ENCODE results near the gene CD99. TPM values are rescaled to one million over a fixed set of nuclear protein-coding genes. Genes with fewer than 3 reads are reported as not detected.

CD99 gene
- total RNA-seq (100 to 1,000 TPM; 141 to 294 (median 207) TPM), total RNA-seq (62.2 to 204 (median 94.7) reads per million in 29 experiments)
- total RNA-seq (2013): 223 TPM

DNA sequence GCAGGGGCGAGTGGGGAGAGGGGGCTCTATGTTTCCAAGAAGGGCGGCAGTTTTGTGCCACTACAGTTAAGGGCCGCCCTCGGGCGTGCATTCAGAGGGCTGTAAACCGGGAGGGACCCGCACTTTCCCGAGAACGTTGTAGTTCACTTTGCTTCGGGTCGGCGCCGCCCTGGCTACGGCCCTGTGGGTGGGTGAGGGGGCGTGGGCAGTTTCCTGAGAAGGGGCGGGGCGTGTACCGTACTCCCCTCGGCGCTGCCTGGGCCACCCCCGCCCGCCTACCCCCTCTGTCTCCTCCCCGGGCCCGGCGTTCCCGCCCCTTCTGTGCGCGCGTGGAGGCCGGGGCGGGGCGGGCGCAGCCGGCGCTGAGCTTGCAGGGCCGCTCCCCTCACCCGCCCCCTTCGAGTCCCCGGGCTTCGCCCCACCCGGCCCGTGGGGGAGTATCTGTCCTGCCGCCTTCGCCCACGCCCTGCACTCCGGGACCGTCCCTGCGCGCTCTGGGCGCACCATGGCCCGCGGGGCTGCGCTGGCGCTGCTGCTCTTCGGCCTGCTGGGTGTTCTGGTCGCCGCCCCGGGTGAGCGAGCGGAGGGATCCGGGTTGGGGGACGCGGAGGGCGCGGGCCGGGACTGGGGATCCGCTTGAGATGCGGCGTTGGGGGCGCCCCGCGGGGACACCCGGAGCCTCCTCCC is at the start of gene CD99:
TSS of gene CD99 (plus strand) at position 440 of the 687 bp plus-strand sequence. CDS start at position 506, 66 bp downstream.
- Histone ChIP-seq H3K27ac (ENCODE audit: low read length) (peak within 1 kb of the TSS; percentile 47), H3K27me3 (replicated peaks in 1 of 2; ENCODE audit: control insufficient read depth in 2 of 2, extremely low read depth in 1 of 2, insufficient read depth in 2 of 2, low read length in 1 of 2) (no peaks in the 10 kb centered on the region), H3K4me3 (ENCODE audit: control insufficient read depth in 1 of 2, extremely low read depth in 1 of 2, low read length in 1 of 2) (peak within 1 kb of the TSS; percentile 65 to 97), H3K9me3 (no peaks in the 10 kb centered on the region), H3K4me1 (ENCODE audit: control insufficient read depth in 1 of 2, extremely low read depth in 1 of 2, insufficient read depth in 2 of 2, low read length in 2 of 2) (peaks cover 10 to 47% of the 10 kb centered on the region in 2 experiments), H3K36me3 (ENCODE audit: control insufficient read depth in 2 of 2, extremely low read depth in 1 of 2, insufficient read depth in 1 of 2, low read length in 1 of 2) (no peaks in the 10 kb centered on the region)
- ChIA-PET POLR2A (no interaction called here), CTCF (no interaction called here)
- Mint-ChIP-seq H3K4me3 (peak within 1 kb of the TSS; percentile 94 to 100 (median 98)), H3K4me1 (peaks cover 39 to 42% (median 40%) of the 10 kb centered on the region in 3 donors), H3K27me3 (no peaks in the 10 kb centered on the region), H3K27ac (peak within 1 kb of the TSS; percentile 94 to 99), H3K9me3 (no peaks in the 10 kb centered on the region), H3K36me3 (peaks cover 6% of the 10 kb centered on the region)
- 0% methylated on average over 62 of the region's 73 CpGs for WGBS (ENCODE audit: insufficient coverage)
- DNase-seq (peak; percentile 73 to 93 (median 86)), ATAC-seq (replicated peaks in 1 of 4) (peak; percentile 92 to 94 (median 92))

- Histone ChIP-seq H3K27ac (ENCODE audit: low read length) (no peak overlapping the region), H3K4me3 (ENCODE audit: control insufficient read depth in 1 of 2, extremely low read depth in 1 of 2, low read length in 1 of 2) (no peak overlapping the region), H3K36me3 (ENCODE audit: control insufficient read depth in 2 of 2, extremely low read depth in 1 of 2, insufficient read depth in 1 of 2, low read length in 1 of 2) (peaks cover 0 to 1% of the 10 kb centered on the region in 2 donors), H3K9me3 (no peaks in the 10 kb centered on the region), H3K27me3 (replicated peaks in 1 of 2; ENCODE audit: control insufficient read depth in 2 of 2, extremely low read depth in 1 of 2, insufficient read depth in 2 of 2, low read length in 1 of 2) (no peaks in the 10 kb centered on the region), H3K4me1 (ENCODE audit: control insufficient read depth in 1 of 2, extremely low read depth in 1 of 2, insufficient read depth in 2 of 2, low read length in 2 of 2) (no peaks in the 10 kb centered on the region)
- Mint-ChIP-seq H3K27ac (no peak overlapping the region), H3K27me3 (no peaks in the 10 kb centered on the region), H3K4me3 (no peak overlapping the region), H3K4me1 (no peaks in the 10 kb centered on the region), H3K9me3 (no peaks in the 10 kb centered on the region), H3K36me3 (peaks cover 45% of the 10 kb centered on the region)
- ChIA-PET POLR2A (no interaction called here), CTCF (no interaction called here)
- WGBS (ENCODE audit: insufficient coverage): 92% methylated on average over 8 of the region's 8 CpGs
- ATAC-seq (replicated peaks in 1 of 4) (no peak), DNase-seq (no peak)
Observed at GRCh38 chrX:2642146-2642545, 48.9 kb upstream of the CD99 start.

DNA sequence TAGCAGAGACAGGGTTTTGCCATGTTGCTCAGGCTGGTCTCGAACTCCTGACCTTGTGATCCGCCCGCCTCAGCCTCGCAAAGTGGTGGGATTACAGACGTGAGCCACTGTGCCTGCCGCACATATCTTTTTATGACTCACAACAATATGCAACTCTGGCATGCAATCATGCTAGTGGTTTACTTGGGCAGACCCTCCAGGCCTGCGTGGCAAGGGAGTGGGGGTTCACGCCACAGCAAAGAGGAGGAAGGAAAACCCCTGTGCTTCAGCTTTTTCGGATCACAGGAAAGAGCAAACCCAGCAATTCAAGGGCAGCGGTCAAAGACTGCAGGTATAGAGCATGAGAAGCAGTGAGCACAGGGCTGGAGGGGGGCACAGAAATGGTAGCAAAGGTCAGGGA is 48.3 kb upstream of the CD99 start:
- WGBS (ENCODE audit: insufficient coverage): 57% methylated on average over 7 of the region's 10 CpGs

DNA sequence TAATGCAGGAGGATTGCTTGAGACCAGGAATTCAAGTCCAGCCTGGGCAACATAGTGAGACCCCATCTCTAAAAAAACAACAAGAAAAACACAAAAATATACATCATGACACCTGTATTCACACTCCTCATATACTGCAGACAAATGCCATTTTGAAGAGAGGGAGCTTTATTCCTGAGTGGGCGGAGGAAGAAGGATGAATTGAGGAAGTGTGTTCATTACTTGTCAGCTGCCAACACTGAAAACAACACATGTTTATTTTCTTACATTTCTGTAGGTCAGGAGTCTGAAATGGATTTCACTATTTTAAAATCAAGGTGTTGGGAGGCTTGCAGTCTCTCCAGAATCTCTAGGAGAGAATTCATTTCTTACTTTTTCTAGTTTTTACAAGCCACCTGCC is 47.2 kb upstream of the CD99 start:
- POLR2A ChIA-PET: no interaction called here
- Histone ChIP-seq H3K36me3 (ENCODE audit: control insufficient read depth in 2 of 2, extremely low read depth in 1 of 2, insufficient read depth in 1 of 2, low read length in 1 of 2) (peaks cover 0 to 2% of the 10 kb centered on the region in 2 donors), H3K27ac (ENCODE audit: low read length) (no peak overlapping the region), H3K4me3 (ENCODE audit: control insufficient read depth in 1 of 2, extremely low read depth in 1 of 2, low read length in 1 of 2) (no peak overlapping the region), H3K9me3 (no peaks in the 10 kb centered on the region), H3K27me3 (replicated peaks in 1 of 2; ENCODE audit: control insufficient read depth in 2 of 2, extremely low read depth in 1 of 2, insufficient read depth in 2 of 2, low read length in 1 of 2) (no peaks in the 10 kb centered on the region), H3K4me1 (ENCODE audit: control insufficient read depth in 1 of 2, extremely low read depth in 1 of 2, insufficient read depth in 2 of 2, low read length in 2 of 2) (no peaks in the 10 kb centered on the region)
- DNase-seq (no peak), ATAC-seq (replicated peaks in 1 of 4) (no peak)
- Mint-ChIP-seq H3K4me3 (no peak overlapping the region), H3K9me3 (no peaks in the 10 kb centered on the region), H3K27ac (no peak overlapping the region), H3K27me3 (no peaks in the 10 kb centered on the region), H3K4me1 (no peaks in the 10 kb centered on the region), H3K36me3 (peaks cover 35% of the 10 kb centered on the region)
- no CpG with 5 or more reads among the region's 1 CpG for WGBS (ENCODE audit: insufficient coverage)
- CTCF ChIA-PET: no interaction called here

More for the DNA sequence above, 48.3 kb upstream of the CD99 start:
- Mint-ChIP-seq H3K27ac (no peak overlapping the region), H3K36me3 (peaks cover 45% of the 10 kb centered on the region), H3K4me1 (no peaks in the 10 kb centered on the region), H3K9me3 (no peaks in the 10 kb centered on the region), H3K4me3 (no peak overlapping the region), H3K27me3 (no peaks in the 10 kb centered on the region)
- Histone ChIP-seq H3K27ac (ENCODE audit: low read length) (no peak overlapping the region), H3K4me1 (ENCODE audit: control insufficient read depth in 1 of 2, extremely low read depth in 1 of 2, insufficient read depth in 2 of 2, low read length in 2 of 2) (no peaks in the 10 kb centered on the region), H3K36me3 (ENCODE audit: control insufficient read depth in 2 of 2, extremely low read depth in 1 of 2, insufficient read depth in 1 of 2, low read length in 1 of 2) (peaks cover 0 to 2% of the 10 kb centered on the region in 2 donors), H3K4me3 (ENCODE audit: control insufficient read depth in 1 of 2, extremely low read depth in 1 of 2, low read length in 1 of 2) (no peak overlapping the region), H3K27me3 (replicated peaks in 1 of 2; ENCODE audit: control insufficient read depth in 2 of 2, extremely low read depth in 1 of 2, insufficient read depth in 2 of 2, low read length in 1 of 2) (no peaks in the 10 kb centered on the region), H3K9me3 (no peaks in the 10 kb centered on the region)
- no peak for ATAC-seq (replicated peaks in 1 of 4)
- POLR2A ChIA-PET: no interaction called here
- DNase-seq: no peak
- CTCF ChIA-PET: no interaction called here

GRCh38 chrX:2645563-2645962 is 45.5 kb upstream of the CD99 start:
- no peaks in the 10 kb centered on the region for H3K9me3 Mint-ChIP-seq
- ATAC-seq (replicated peaks in 1 of 4): no peak
- POLR2A ChIA-PET: no interaction called here
- H3K27ac ChIP-seq (ENCODE audit: low read length): no peak overlapping the region
- H3K36me3 Mint-ChIP-seq: peaks cover 26% of the 10 kb centered on the region
- H3K4me3 Mint-ChIP-seq: no peak overlapping the region
- H3K4me1 Mint-ChIP-seq: no peaks in the 10 kb centered on the region
- 50% methylated on average over 4 of the region's 5 CpGs for WGBS (ENCODE audit: insufficient coverage)
- CTCF ChIA-PET: no interaction called here
- H3K27me3 ChIP-seq (replicated peaks in 1 of 2; ENCODE audit: control insufficient read depth in 2 of 2, extremely low read depth in 1 of 2, insufficient read depth in 2 of 2, low read length in 1 of 2): no peaks in the 10 kb centered on the region
- no peak overlapping the region for H3K27ac Mint-ChIP-seq
- H3K27me3 Mint-ChIP-seq: no peaks in the 10 kb centered on the region
- H3K4me1 ChIP-seq (ENCODE audit: control insufficient read depth in 1 of 2, extremely low read depth in 1 of 2, insufficient read depth in 2 of 2, low read length in 2 of 2): no peaks in the 10 kb centered on the region
- no peak for DNase-seq
- H3K4me3 ChIP-seq (ENCODE audit: control insufficient read depth in 1 of 2, extremely low read depth in 1 of 2, low read length in 1 of 2): no peak overlapping the region
- no peaks in the 10 kb centered on the region for H3K9me3 ChIP-seq
- H3K36me3 ChIP-seq (ENCODE audit: control insufficient read depth in 2 of 2, extremely low read depth in 1 of 2, insufficient read depth in 1 of 2, low read length in 1 of 2): peaks cover 0 to 2% of the 10 kb centered on the region in 2 donors

DNA sequence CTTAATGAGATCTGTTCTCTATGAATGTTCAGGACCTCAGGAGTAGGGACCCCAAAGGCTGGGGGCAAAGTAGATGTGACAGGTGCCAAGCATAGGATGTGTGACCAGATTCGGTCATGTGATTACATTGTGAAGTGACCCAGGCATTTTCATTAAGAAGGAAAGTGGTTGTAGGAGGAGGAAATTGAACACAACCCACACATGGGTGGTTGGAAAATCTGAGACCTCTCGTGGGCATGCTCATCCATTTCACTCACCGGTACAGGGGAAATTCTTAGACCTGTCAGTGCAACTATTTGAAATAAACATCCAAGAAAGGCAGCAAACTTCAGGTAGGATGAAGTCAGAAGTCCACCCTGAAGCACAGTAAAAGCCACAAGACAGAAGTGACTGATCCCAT is 43.5 kb upstream of the CD99 start:
- ChIA-PET POLR2A (no interaction called here), CTCF (no interaction called here)
- ATAC-seq (replicated peaks in 1 of 4): no peak
- peaks cover 29% of the 10 kb centered on the region for H3K36me3 Mint-ChIP-seq
- 0% methylated on average over 1 of the region's 3 CpGs for WGBS (ENCODE audit: insufficient coverage)
- no peaks in the 10 kb centered on the region for H3K9me3 Mint-ChIP-seq
- no peak overlapping the region for H3K4me3 Mint-ChIP-seq
- Histone ChIP-seq H3K27ac (ENCODE audit: low read length) (no peak overlapping the region), H3K9me3 (no peaks in the 10 kb centered on the region), H3K4me3 (ENCODE audit: control insufficient read depth in 1 of 2, extremely low read depth in 1 of 2, low read length in 1 of 2) (no peak overlapping the region), H3K36me3 (ENCODE audit: control insufficient read depth in 2 of 2, extremely low read depth in 1 of 2, insufficient read depth in 1 of 2, low read length in 1 of 2) (peaks cover 0 to 2% of the 10 kb centered on the region in 2 donors), H3K4me1 (ENCODE audit: control insufficient read depth in 1 of 2, extremely low read depth in 1 of 2, insufficient read depth in 2 of 2, low read length in 2 of 2) (no peaks in the 10 kb centered on the region), H3K27me3 (replicated peaks in 1 of 2; ENCODE audit: control insufficient read depth in 2 of 2, extremely low read depth in 1 of 2, insufficient read depth in 2 of 2, low read length in 1 of 2) (no peaks in the 10 kb centered on the region)
- H3K4me1 Mint-ChIP-seq: no peaks in the 10 kb centered on the region
- no peaks in the 10 kb centered on the region for H3K27me3 Mint-ChIP-seq
- no peak for DNase-seq
- H3K27ac Mint-ChIP-seq: no peak overlapping the region

DNA sequence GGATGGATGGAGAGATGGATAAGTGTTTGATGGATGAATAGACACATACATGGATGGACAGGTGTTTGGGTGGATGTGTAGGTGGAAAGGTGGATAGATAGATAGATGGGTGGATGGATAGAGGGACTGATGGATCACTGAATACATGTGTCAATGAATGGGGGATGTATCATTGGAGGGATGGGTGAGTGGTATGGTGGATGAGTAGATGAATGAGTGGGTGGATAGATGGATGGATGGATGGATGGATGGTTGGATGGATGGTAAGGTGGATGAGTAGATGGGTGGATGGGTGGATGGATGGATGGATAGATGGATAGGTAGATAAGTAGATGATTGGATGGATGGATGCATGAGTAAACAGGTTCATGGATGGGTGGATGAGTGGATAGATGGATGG is 41.1 kb upstream of the CD99 start:
- no peak overlapping the region for H3K27ac ChIP-seq (ENCODE audit: low read length)
- Mint-ChIP-seq H3K36me3 (peaks cover 41% of the 10 kb centered on the region), H3K9me3 (no peaks in the 10 kb centered on the region), H3K4me3 (no peak overlapping the region), H3K4me1 (no peaks in the 10 kb centered on the region), H3K27me3 (no peaks in the 10 kb centered on the region), H3K27ac (no peak overlapping the region)
- H3K4me1 ChIP-seq (ENCODE audit: control insufficient read depth in 1 of 2, extremely low read depth in 1 of 2, insufficient read depth in 2 of 2, low read length in 2 of 2): no peaks in the 10 kb centered on the region
- peaks cover 0 to 2% of the 10 kb centered on the region in 2 donors for H3K36me3 ChIP-seq (ENCODE audit: control insufficient read depth in 2 of 2, extremely low read depth in 1 of 2, insufficient read depth in 1 of 2, low read length in 1 of 2)
- ChIA-PET POLR2A (no interaction called here), CTCF (no interaction called here)
- ATAC-seq (replicated peaks in 1 of 4) (no peak), DNase-seq (no peak)
- H3K27me3 ChIP-seq (replicated peaks in 1 of 2; ENCODE audit: control insufficient read depth in 2 of 2, extremely low read depth in 1 of 2, insufficient read depth in 2 of 2, low read length in 1 of 2): no peaks in the 10 kb centered on the region
- H3K4me3 ChIP-seq (ENCODE audit: control insufficient read depth in 1 of 2, extremely low read depth in 1 of 2, low read length in 1 of 2): no peak overlapping the region
- H3K9me3 ChIP-seq: no peaks in the 10 kb centered on the region

Measured in T-cell (primary cell).